Kasumi-1 (cell line): ENCODE data around the gene RNASE9.
"Not testable (repeated sequence)": the region's sequence is repeated elsewhere in the genome, so short reads cannot be mapped to it uniquely, and the experiment has no call there.

ENCODE experiments used
- DNase-seq, 2 experiments: peaks; one replicate each; lab custom pipeline; 2025; lab: John Stamatoyannopoulos, UW

RNASE9 gene

GRCh38 chr14:20560961-20561360 lies at the start of gene RNASE9:
RNASE9 (minus strand) TSS chr14:20561047.
- no peak for DNase-seq

- peak; percentile 67 to 70 for DNase-seq
These were observed 49.3 kb upstream of the RNASE9 start for GRCh38 chr14:20610002-20610765.

GRCh38 chr14:20609215-20610001 lies 48.6 kb upstream of the RNASE9 start:
- DNase-seq = peak; percentile 93 to 94

GRCh38 chr14:20608383-20609110 lies 47.7 kb upstream of the RNASE9 start:
- DNase-seq = no peak

- no peak for DNase-seq
These were observed 46.8 kb upstream of the RNASE9 start for GRCh38 chr14:20607617-20608016.

GRCh38 chr14:20606902-20607242 lies 46.0 kb upstream of the RNASE9 start:
- DNase-seq = no peak

GRCh38 chr14:20606190-20606901 lies 45.5 kb upstream of the RNASE9 start:
- DNase-seq = peak; percentile 65 to 69

GRCh38 chr14:20603813-20604690 lies 43.2 kb upstream of the RNASE9 start:
- no peak for DNase-seq

GRCh38 chr14:20602583-20602982 lies 41.7 kb upstream of the RNASE9 start:
- no peak for DNase-seq

GRCh38 chr14:20601522-20601921 lies 40.7 kb upstream of the RNASE9 start:
- no peak for DNase-seq

GRCh38 chr14:20597108-20597507 lies 36.3 kb upstream of the RNASE9 start:
- DNase-seq = no peak

GRCh38 chr14:20595726-20596125 lies 34.9 kb upstream of the RNASE9 start:
- DNase-seq = not testable (repeated sequence)

- DNase-seq = no peak
These were observed 31.7 kb upstream of the RNASE9 start for GRCh38 chr14:20592574-20592973.

GRCh38 chr14:20591235-20591634 lies 30.4 kb upstream of the RNASE9 start, which contains the start of gene RNASE12:
RNASE12 (minus strand) TSS chr14:20591376; CDS start chr14:20590723, 653 bp downstream.
- no peak for DNase-seq

- DNase-seq = no peak
These were observed 26.8 kb upstream of the RNASE9 start, which contains the start of gene RNASE11 for GRCh38 chr14:20587489-20588154. RNASE11 (minus strand) TSS chr14:20588001.

- no peak for DNase-seq
These were observed 23.1 kb upstream of the RNASE9 start for GRCh38 chr14:20583908-20584307.

- no peak for DNase-seq
These were observed 22.3 kb upstream of the RNASE9 start for GRCh38 chr14:20583142-20583541.

- DNase-seq = no peak
These were observed 19.4 kb upstream of the RNASE9 start for GRCh38 chr14:20580242-20580641.

- DNase-seq = no peak
These were observed 18.1 kb upstream of the RNASE9 start for GRCh38 chr14:20578784-20579502.

- no peak for DNase-seq
These were observed 17.5 kb upstream of the RNASE9 start for GRCh38 chr14:20578325-20578724.
